ENCODE measurements around the gene CYB5D1. TPM values are rescaled to one million over a fixed set of nuclear protein-coding genes. Genes with fewer than 3 reads are reported as not detected.

CYB5D1 gene, protein sequence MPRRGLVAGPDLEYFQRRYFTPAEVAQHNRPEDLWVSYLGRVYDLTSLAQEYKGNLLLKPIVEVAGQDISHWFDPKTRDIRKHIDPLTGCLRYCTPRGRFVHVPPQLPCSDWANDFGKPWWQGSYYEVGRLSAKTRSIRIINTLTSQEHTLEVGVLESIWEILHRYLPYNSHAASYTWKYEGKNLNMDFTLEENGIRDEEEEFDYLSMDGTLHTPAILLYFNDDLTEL
- total RNA-seq: 4.3 and 11.3 TPM in 2 replicates

GRCh38 chr17:7857713-7858521 is at the start of gene CYB5D1:
Gene CYB5D1 (plus strand): TSS chr17:7858003. CDS start chr17:7858135, 132 bp downstream.

GRCh38 chr17:7833795-7834541 is 23.8 kb upstream of the CYB5D1 start, which contains the start of gene KDM6B:
Gene KDM6B (plus strand): TSS chr17:7834217. CDS start chr17:7845555, 11,338 bp downstream.

DNA sequence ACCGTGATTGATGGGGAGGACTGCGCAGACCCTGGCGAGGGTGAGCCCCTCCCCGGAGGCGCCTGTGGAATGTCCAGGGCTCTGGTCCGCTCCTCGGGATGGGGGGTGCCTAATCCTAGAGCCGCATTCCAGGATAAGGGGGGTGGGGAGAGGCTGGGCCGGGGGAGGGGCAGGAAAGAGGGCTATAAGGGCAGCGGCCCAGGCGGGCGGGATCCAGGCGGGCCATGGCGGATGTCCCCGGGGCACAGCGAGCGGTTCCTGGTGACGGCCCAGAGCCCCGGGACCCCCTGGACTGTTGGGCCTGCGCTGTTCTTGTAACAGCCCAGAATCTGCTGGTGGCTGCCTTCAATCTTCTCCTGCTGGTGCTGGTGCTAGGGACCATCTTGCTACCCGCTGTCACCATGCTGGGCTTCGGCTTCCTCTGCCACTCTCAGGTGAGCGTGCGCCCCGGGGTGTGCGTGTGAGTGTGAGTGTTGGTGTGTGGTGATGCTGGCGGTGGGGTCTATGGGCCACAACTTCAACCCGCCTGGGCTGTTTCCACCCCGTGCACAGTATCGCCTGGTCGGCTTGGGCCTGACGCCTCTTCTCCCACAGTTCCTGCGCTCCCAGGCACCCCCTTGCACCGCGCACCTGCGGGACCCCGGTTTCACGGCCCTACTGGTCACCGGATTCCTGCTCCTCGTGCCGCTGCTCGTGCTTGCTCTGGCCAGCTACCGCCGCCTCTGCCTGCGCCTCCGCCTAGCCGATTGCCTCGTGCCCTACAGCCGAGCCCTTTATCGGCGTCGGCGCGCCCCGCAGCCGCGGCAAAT is 2.7 kb upstream of the CYB5D1 start, which contains the start of gene TMEM88:
TSS of gene TMEM88 (plus strand) at position 216 of the 809 bp plus-strand sequence. CDS start at position 225, 9 bp downstream.

DNA sequence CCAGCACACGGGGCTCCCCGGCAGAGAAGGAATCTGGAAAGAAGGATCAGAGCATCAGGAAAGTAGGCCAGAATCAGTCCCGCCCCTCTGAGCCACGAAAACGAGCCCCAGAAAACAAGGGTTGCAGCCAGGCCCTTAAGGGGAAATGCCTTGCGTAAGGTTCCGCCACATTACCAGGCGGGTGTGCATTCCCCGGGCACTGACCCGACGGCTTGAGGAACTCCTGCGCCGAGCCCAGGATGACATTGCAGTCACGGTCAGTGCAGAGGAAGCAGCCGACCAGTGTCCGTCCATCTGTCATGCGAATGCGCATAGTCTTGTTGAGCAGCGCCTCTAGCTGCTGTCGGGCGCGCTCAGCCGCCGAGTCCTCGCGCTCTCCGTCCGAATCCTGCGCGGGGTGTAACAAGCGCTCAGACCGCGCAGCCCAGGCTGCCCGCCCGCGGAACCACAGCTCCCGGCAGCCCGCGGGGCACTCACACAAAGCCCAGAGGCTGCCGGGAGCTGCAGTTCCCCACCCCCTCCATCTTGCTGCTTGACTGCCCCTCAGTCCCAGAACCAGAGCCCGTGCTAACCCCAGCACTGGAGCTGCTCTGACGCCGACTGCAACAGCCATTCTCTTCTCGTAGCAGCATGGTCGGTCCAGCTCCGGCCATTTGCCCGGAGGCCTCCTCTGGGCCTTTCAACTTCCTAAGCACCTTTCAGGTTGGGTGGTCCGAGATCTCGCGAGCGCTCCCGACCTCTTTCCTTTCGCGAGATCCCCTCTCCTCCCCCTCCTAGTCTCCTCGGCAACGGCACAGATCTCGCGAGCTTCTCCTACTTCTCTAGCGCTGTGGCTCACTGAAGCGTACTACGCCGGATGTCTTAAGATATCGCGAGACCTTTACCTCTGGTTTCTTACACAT is 741 bp upstream of the CYB5D1 start, which contains the start of gene NAA38:
TSS of gene NAA38 (minus strand) at position 749 of the 902 bp plus-strand sequence. CDS start at position 653, 96 bp downstream.

GRCh38 chr17:7888184-7888920 is 30.5 kb downstream of the CYB5D1 start, which contains the start of gene CHD3:
Gene CHD3 (plus strand): TSS chr17:7888789. CDS start chr17:7889001, 212 bp downstream.

Other genes with a start within 250 kb of the CYB5D1 start
- 38.8 and 64.9 TPM in 2 replicates for gene FXR2, start 243.1 kb upstream of the CYB5D1 start, total RNA-seq
- 43.4 and 46.1 TPM in 2 replicates for gene SAT2, start 230.2 kb upstream of the CYB5D1 start, total RNA-seq
- 11.8 TPM in 1 of 2 replicates, not detected in the other for gene SHBG, start 227.9 kb upstream of the CYB5D1 start, total RNA-seq
- not detected in 2 replicates for gene ATP1B2, start 207.1 kb upstream of the CYB5D1 start, total RNA-seq
- 33.0 and 41.8 TPM in 2 replicates for gene TP53, start 170.5 kb upstream of the CYB5D1 start, total RNA-seq
- gene WRAP53, start 169.5 kb upstream of the CYB5D1 start, total RNA-seq: 16.7 and 18.8 TPM in 2 replicates
- gene EFNB3, start 152.8 kb upstream of the CYB5D1 start, total RNA-seq: 0.18 TPM in 1 of 2 replicates, not detected in the other
- gene DNAH2, start 140.3 kb upstream of the CYB5D1 start, total RNA-seq: 0.18 and 0.29 TPM in 2 replicates
- 0.86 and 0.89 TPM in 2 replicates for gene KDM6B, start 23.8 kb upstream of the CYB5D1 start, total RNA-seq
- 0.18 TPM in 1 of 2 replicates, not detected in the other for gene TMEM88, start 2.9 kb upstream of the CYB5D1 start, total RNA-seq
- 118 and 152 TPM in 2 replicates for gene NAA38, start 444 bp upstream of the CYB5D1 start, total RNA-seq
- 76.4 and 84.2 TPM in 2 replicates for gene CHD3, start 30.8 kb downstream of the CYB5D1 start, total RNA-seq
- 3.5 and 29.2 TPM in 2 replicates for gene RNF227, start 58.3 kb downstream of the CYB5D1 start, total RNA-seq
- 0.58 and 1.2 TPM in 2 replicates for gene KCNAB3, start 71.9 kb downstream of the CYB5D1 start, total RNA-seq
- gene TRAPPC1, start 73.9 kb downstream of the CYB5D1 start, total RNA-seq: 68.6 and 81.5 TPM in 2 replicates
- 30.3 and 35.7 TPM in 2 replicates for gene CNTROB, start 74.2 kb downstream of the CYB5D1 start, total RNA-seq
- gene GUCY2D, start 144.6 kb downstream of the CYB5D1 start, total RNA-seq: 0.89 and 1.4 TPM in 2 replicates
- 0.18 and 0.29 TPM in 2 replicates for gene ALOX15B, start 181.1 kb downstream of the CYB5D1 start, total RNA-seq
- not detected in 2 replicates for gene ALOX12B, start 229.7 kb downstream of the CYB5D1 start, total RNA-seq

Data from myometrial cell (primary cell).